Smooth muscle cell (in vitro differentiated cells): Measurements from ENCODE around the gene GCC2. TPM values are rescaled to one million over a fixed set of nuclear protein-coding genes. Genes with fewer than 3 reads are reported as not detected.

Experiments used
- DNase-seq: peaks from one replicate; lab custom pipeline; 2025; ENCODE audit not compliant: unreplicated experiment; lab: John Stamatoyannopoulos, UW
- H2AFZ ChIP-seq: fragments of 200-600 bp; sonication (generic); 2 replicates; pipeline ENCODE4 v1.6.0; 2016; ENCODE audit warnings: antibody characterized with exemption, low read depth, mild to moderate bottlenecking
- H3F3A ChIP-seq: fragments of 200-600 bp; sonication (generic); 2 replicates; pipeline ENCODE4 v1.6.0; 2017; ENCODE audit warnings: antibody characterized with exemption, low read depth
- H3K27ac ChIP-seq: fragments of 200-600 bp; sonication (generic); 2 replicates; pipeline ENCODE4 v1.5.1; 2016; ENCODE audit warnings: low read depth, mild to moderate bottlenecking
- H3K27me3 ChIP-seq: fragments of 200-600 bp; sonication (generic); 2 replicates; pipeline ENCODE4 v1.6.1; 2016; ENCODE audit warnings: low read depth, mild to moderate bottlenecking
- H3K36me3 ChIP-seq: fragments of 200-600 bp; sonication (generic); 2 replicates; pipeline ENCODE4 v1.5.1; 2016; ENCODE audit warnings: low read depth
- H3K4me1 ChIP-seq: fragments of 200-600 bp; sonication (generic); 2 replicates; pipeline ENCODE4 v1.5.1; 2016; ENCODE audit warnings: low read depth
- H3K4me2 ChIP-seq: fragments of 200-600 bp; sonication (generic); 2 replicates; pipeline ENCODE4 v1.6.0; 2016; ENCODE audit warnings: mild to moderate bottlenecking
- H3K4me3 ChIP-seq: fragments of 200-600 bp; sonication (generic); 2 replicates; pipeline ENCODE4 v1.5.1; 2016; ENCODE audit warnings: mild to moderate bottlenecking
- H3K79me2 ChIP-seq: fragments of 200-600 bp; sonication (generic); 2 replicates; pipeline ENCODE4 v1.6.0; 2016; ENCODE audit warnings: low read depth, mild to moderate bottlenecking
- H3K9ac ChIP-seq: fragments of 200-600 bp; sonication (generic); 2 replicates; pipeline ENCODE4 v1.6.0; 2016; ENCODE audit warnings: low read depth
- H3K9me3 ChIP-seq: fragments of 200-600 bp; sonication (generic); replicated peaks from 2 replicates; pipeline ENCODE4 v1.5.1; 2016; ENCODE audit warnings: low read depth
- H4K20me1 ChIP-seq: fragments of 200-600 bp; sonication (generic); 2 replicates; pipeline ENCODE4 v1.6.0; 2016; ENCODE audit warnings: low read depth
- CTCF ChIP-seq: fragments of 200-600 bp; sonication (generic); IDR thresholded peaks from 2 replicates; pipeline ENCODE4 v1.5.1; 2017; ENCODE audit warnings: borderline replicate concordance, mild to moderate bottlenecking, antibody characterized with exemption; ENCODE audit not compliant: insufficient read depth, poor library complexity, severe bottlenecking
- WGBS: methylation state at CpG from one replicate; pipeline ENCODE4 v1.1.7; 2016; ENCODE audit warnings: low lambda C conversion rate; 5-methylcytosine and 5-hydroxymethylcytosine counted together
- polyA plus RNA-seq: library from polyadenylated mRNA; unstranded; fragments of >200 nt; fragmentation: Nextera tagmentation; extraction: Ambion mirVana; gene quantifications from 2 replicates; pipeline ENCODE4 v1.2.1, GENCODE V29; 2016
- total RNA-seq: library from RNA; depleted of rRNA; stranded (reverse); fragments of >200 nt; gene quantifications from 2 replicates; pipeline ENCODE4 v1.2.3, GENCODE V29; 2014

GCC2 gene
- total and polyA plus RNA-seq, 2 experiments from 2014 or later, result 18.3 to 36.4 TPM

DNA sequence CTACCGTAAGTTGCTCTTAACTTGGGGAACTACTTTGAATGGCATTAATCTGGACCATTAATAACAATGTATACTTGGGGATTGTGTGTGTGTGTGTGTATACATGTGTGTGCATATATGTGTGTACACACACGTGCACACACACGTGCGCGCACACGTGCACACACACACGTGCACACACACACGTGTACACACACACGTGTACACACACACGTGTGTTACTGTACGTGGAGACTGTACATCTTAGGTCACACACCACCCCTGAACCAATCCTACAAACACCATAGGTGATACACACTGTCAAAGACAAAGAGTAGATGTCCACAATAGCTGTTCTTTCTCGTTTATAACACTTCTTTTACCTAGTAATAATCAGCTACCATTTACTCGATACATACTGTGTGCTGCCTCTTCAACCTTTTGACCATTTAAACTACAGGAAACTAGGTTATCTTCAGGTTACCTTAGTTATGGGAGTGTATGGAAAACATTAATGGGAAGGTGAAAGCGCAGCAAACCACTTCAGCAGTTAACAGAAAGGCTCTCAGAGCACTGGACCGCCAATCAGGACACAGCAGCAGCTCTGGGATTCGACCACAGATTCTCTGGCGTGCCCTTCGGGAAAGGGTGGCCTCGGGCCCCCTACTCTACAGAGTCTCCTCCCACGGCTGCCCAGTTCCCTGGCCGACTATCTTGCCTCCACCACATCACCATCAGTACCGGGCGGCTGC, 894 bp upstream of the GCC2 start:
- Histone ChIP-seq H3K4me2 (peak overlapping the region; percentile 89), H3K4me1 (peaks cover 6% of the 10 kb centered on the region), H4K20me1 (no peaks in the 10 kb centered on the region), H3K36me3 (peaks cover 2% of the 10 kb centered on the region), H2AFZ (peak overlapping the region; percentile 92), H3K79me2 (peaks cover 21% of the 10 kb centered on the region), H3K9me3 (no peaks in the 10 kb centered on the region), H3F3A (no peaks in the 10 kb centered on the region), H3K27me3 (no peaks in the 10 kb centered on the region), H3K4me3 (peak overlapping the region; percentile 94), H3K27ac (peak overlapping the region; percentile 96), H3K9ac (peak overlapping the region; percentile 97)
- no peak for DNase-seq
- TF ChIP-seq CTCF, result no peak
- WGBS, result 36% methylated on average over 23 of the region's 23 CpGs

DNA sequence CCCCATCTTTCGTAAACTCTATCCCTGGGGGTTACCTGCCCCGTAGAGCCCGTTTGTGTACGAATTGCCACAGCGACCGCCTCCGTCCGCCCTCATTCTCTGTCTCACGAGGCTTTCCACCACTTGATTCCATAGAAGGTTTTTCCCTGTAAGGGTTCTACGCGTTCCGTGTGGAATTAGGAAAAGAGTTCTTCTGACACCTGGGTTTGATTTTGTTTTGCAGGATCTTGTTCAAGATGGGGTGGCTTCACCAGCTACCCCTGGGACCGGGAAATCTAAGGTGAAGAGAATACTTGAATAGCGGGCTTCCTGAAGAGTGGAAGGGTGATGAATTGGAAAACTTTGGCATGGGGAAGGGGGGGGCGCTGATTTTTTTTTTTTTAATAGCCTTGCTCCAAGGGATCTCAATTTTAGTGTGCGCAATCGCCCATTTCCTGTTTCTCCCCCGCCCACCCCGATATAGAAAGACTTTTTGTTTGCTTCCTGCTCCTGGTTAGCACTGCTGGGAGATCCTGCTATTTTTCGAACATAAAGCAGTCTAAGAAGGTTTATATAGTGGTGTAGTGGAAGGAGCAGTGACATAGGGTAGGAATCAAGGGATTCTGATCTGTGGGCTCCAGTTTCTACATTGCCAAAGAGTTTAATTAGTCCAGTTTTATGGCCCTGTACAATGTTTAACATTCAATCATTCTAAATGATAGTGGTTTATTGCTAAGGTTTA, 564 bp downstream of the GCC2 start:
- Histone ChIP-seq H3K36me3 (peaks cover 9% of the 10 kb centered on the region), H3K4me1 (peaks cover 6% of the 10 kb centered on the region), H3K4me3 (peak overlapping the region; percentile 94), H2AFZ (peak overlapping the region; percentile 92), H3K9me3 (no peaks in the 10 kb centered on the region), H3K4me2 (peak overlapping the region; percentile 89), H3K79me2 (peaks cover 22% of the 10 kb centered on the region), H3K9ac (peak overlapping the region; percentile 97), H4K20me1 (no peaks in the 10 kb centered on the region), H3F3A (no peaks in the 10 kb centered on the region), H3K27ac (peak overlapping the region; percentile 96), H3K27me3 (no peaks in the 10 kb centered on the region)
- DNase-seq, result no peak
- WGBS, result 2% methylated on average over 20 of the region's 20 CpGs
- no peak for TF ChIP-seq CTCF

- WGBS, result 95% methylated on average over 3 of the region's 3 CpGs
- Histone ChIP-seq H2AFZ (no peak overlapping the region), H3K4me3 (no peak overlapping the region), H3K27me3 (no peaks in the 10 kb centered on the region), H3K27ac (no peak overlapping the region), H3K36me3 (peaks cover 22% of the 10 kb centered on the region), H3K9ac (no peak overlapping the region), H3K4me2 (no peak overlapping the region), H4K20me1 (no peaks in the 10 kb centered on the region), H3F3A (no peaks in the 10 kb centered on the region), H3K79me2 (peaks cover 34% of the 10 kb centered on the region), H3K9me3 (no peaks in the 10 kb centered on the region), H3K4me1 (peaks cover 6% of the 10 kb centered on the region)
- no peak for DNase-seq
- no peak for TF ChIP-seq CTCF
Measured at GRCh38 chr2:108450863-108451262, 1.9 kb downstream of the GCC2 start.
